Astrocyte of the hippocampus (primary cell): ENCODE data around the gene MUL1.

ENCODE experiments used
- DNase-seq: peaks from one replicate; pipeline ENCODE4 v3.0.0; 2011; ENCODE audit warnings: low read depth, low spot score

Gene MUL1

DNA sequence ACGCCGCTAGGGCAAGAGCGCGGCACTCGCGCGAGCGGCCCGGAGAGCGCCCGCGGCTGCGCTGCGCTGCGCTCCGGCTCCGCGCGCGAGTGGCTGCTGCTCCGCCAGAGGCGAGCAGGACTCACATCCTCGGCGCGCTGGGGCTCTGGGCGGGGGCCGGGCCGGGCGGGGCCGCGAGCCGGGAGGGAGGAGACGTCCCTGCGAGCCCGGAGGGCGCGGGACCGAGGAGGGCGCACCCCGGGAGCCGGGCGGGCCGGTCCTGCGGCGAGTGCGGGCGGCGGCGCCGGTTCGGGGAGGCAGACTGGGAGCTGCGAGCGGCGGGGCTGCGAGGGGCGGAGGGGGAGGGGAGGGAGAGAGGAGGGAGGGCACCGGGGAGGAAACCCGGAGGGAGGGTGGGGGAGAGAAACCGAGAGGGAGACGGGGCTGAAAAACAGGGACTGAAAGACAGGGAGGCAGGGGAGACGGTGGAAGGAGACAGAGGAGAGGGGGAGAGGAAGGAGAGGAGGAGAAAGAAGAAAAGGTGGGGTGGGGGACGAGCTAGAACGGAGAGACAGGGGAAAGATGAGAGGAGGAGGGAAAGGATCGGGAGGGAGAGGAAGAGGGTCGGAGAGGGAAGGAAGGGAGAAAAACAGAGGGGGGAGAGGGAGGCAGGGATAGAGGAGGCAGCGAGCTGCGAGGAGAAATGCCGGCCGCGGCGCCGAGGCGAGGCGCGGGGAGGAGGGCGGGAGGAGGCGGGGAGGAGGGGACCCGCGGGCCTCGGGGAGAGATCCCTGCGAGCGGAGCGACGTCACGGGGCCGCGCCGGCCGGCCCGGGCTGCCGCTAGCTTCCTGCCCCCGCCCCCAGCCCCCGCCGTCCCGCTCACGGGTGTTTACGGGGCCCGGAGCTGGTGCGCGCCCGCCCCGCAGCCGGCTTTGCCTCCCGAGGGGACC, 22.2 kb downstream of the MUL1 start, which contains the start of gene CAMK2N1:
CAMK2N1 (minus strand) TSS at position 684 of the 930 bp plus-strand sequence. CDS start 831 bp downstream, outside the sequence.
- DNase-seq, result peak; percentile 86

DNA sequence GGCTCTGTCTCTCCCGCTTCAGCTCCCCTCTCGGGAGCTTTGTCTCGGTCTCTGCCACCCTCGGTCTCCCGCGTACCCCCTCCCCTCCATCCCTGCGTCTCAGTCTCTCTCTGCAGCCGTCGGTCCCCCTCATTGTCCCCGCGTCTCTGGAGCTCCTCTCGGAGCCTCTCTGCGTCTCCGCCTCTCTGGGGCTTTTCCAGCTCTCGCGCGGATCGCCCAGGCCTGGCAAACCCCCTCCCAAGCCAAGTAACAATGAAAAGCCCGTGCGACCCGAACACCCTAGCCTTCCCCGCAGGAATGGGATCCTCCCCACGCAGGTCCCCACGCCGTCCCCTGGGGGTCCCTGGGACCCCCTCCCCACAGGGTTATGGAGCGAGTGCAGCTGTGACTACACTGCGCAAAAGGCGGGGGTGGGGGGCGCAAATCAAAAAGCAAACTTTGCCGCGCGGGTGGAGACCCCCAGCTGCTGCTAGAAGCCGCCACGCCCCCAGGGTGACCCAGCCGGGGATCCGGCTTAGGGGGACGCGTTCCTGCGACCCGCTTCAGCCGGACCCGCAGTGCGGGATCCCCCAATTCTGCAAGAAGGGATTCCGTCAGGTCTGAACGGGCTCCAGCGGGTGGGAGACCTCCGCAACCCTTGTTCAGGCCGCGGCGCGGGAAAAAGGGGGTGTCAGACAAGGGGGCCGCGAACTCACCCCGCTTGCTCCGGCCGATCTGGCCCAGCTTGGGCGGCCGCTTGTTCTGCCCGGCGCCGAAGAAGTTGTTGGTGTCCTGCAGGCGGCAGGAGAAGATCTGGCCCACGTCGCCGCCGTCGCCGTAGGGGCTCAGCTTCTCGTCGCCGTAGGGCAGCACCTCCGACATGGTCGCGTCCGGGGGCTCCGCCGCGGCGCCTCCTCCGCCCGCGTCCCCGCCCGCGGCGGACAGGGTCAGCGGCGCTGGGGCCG, 23.2 kb downstream of the MUL1 start:
- DNase-seq, result peak; percentile 69

GRCh38 chr1:20483833-20484518, 24.0 kb downstream of the MUL1 start:
- peak; percentile 67 for DNase-seq

GRCh38 chr1:20483098-20483832, 24.7 kb downstream of the MUL1 start:
- DNase-seq, result no peak

GRCh38 chr1:20481643-20482498, 26.1 kb downstream of the MUL1 start:
- no peak for DNase-seq

GRCh38 chr1:20480951-20481617, 26.9 kb downstream of the MUL1 start:
- DNase-seq, result peak; percentile 54

- DNase-seq, result no peak
Measured at GRCh38 chr1:20480243-20480944, 27.6 kb downstream of the MUL1 start.

GRCh38 chr1:20479840-20480239, 28.1 kb downstream of the MUL1 start:
- no peak for DNase-seq

- no peak for DNase-seq
Measured at GRCh38 chr1:20478057-20478635, 29.8 kb downstream of the MUL1 start.

- DNase-seq, result peak; percentile 31
Measured at GRCh38 chr1:20477348-20478056, 30.4 kb downstream of the MUL1 start.

DNA sequence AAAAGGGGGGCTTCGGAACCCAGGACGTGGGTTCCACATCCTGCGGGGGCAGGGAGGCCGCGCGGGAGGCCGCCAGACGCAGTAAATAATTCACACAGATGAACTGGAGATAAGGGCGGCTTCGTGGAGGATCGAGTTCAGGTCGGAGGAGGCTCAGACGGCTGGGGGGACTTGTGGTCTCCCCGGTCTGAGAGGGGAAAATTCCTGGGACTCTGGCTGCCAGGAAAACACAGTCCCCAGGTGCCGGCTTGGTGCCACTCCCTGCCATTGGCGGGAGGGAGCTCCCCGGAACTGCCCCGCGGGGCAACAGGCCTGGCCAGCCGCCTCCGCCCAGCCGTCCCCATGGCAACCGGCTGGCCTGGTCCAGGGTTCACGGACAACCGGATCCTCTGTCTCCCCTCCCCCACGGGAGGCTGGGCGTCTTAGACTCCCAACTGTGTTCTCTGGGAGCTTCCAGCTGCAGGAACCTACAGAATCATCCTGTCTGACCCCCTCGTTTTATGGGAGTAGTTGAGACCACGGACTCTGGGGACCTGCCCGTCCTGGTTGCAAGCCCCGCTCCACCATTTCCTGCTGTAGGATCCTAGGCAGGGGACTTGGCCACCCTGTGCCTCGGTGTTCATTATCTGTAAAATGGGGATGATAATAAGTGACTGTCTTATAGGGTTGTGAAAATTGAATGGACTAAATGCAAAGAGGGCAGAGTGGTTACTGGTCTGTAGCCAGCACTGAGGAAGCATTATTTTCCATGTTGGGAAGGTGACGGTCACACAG, 31.5 kb downstream of the MUL1 start:
- DNase-seq, result peak; percentile 42

- no peak for DNase-seq
Measured at GRCh38 chr1:20474996-20475395, 33.0 kb downstream of the MUL1 start.

DNA sequence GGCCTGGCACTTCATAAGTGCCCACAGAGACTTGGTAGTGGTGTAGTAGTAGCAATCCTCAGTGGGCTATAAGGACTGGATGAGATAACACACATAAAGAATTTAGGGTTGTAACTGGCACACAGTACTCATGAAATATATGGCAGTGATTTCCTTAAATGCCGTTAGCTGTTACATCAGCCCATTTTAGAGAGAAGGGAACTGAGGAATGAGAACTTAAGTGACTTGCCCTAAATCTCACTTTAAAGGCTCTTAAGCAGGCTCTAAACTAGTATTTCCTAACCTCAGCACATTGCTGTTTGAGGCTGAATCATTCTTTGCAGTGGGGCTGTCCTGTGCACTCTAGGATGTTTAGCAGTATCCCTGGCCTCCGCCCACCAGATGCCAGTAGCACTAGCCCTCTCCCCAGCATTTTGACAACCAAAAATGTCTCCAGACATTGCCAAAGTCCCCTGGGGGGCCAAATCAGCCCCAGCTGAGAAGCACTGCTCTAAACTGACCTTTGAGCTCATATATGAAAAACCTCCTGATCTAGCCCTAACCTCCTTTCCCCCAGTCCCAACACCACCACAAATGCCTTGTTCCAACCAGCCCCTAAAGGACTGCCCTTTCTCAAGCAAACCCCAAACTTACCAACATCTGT, 33.5 kb downstream of the MUL1 start:
- DNase-seq, result no peak

GRCh38 chr1:20473894-20474293, 34.1 kb downstream of the MUL1 start:
- DNase-seq, result no peak

DNA sequence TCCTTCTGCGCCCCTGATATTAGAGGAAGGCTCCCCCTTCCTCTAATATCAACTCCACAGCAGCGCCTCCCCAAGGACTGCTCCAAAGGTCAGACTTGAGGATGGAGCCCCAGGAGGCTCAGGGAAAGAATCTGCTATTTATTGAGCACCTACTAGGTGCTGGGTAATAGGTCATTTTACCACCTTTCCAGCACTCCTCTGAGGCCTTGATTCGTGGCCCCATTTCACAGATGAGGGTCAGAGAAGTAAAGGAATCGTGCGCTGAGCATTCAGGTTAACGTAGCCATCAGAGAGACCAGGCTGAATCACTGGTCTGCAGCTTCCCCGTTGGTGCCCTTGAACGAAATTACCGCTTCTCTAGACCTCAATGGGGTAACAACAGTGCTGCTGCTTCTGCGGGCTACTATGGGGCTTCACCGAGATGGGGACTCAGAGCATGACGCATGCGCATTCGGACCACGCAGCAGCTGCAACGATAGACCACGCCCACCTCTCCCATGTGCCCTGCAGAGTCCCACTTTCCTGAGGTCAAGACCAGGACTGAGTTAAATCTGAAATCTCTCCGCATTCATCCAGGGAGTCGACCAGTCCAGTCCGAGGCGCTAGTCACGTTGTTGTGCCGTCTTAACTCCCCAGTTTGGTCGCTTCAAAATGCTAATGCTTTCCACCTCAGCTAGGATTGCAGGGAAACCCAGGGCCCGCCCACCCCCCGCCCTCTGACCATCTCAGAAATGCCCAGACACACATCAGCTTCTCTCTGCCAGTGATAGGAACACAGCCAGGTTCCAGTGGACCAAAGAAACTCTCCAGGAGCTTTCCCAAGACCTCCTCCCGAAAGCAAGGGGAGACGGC, 34.9 kb downstream of the MUL1 start:
- DNase-seq, result peak; percentile 75
